Neural crest cell (in vitro differentiated cells): ENCODE results near the gene LRRC74B. TPM values are rescaled to one million over a fixed set of nuclear protein-coding genes. Genes with fewer than 3 reads are reported as not detected.
"Not testable (repeated sequence)": the region's sequence is repeated elsewhere in the genome, so short reads cannot be mapped to it uniquely, and the experiment has no call there.

Source experiments
- DNase-seq: peaks from one replicate; pipeline ENCODE4 v3.0.0; 2021; ENCODE audit warnings: low read depth, mixed read lengths, low spot score
- H3K27ac Mint-ChIP-seq: one replicate; pipeline ENCODE4 v1.8.0; 2021; ENCODE audit warnings: mild to moderate bottlenecking, mixed read lengths; ENCODE audit not compliant: unreplicated experiment
- H3K27me3 Mint-ChIP-seq: 2 replicates; pipeline ENCODE4 v1.8.0; 2021; ENCODE audit warnings: low read depth, mild to moderate bottlenecking, mixed read lengths
- H3K36me3 Mint-ChIP-seq: 2 replicates; pipeline ENCODE4 v1.8.0; 2021; ENCODE audit warnings: low read depth, mild to moderate bottlenecking, mixed read lengths
- H3K4me1 Mint-ChIP-seq: 2 replicates; pipeline ENCODE4 v1.8.0; 2021; ENCODE audit warnings: mixed read lengths
- H3K4me3 Mint-ChIP-seq: one replicate; pipeline ENCODE4 v1.8.0; 2021; ENCODE audit warnings: mild to moderate bottlenecking, mixed read lengths
- H3K9me3 Mint-ChIP-seq: 2 replicates; pipeline ENCODE4 v1.8.0; 2021; ENCODE audit warnings: mixed read lengths
- CTCF ChIP-seq: fragments of 200-600 bp; sonication (generic); conservative IDR thresholded peaks from 2 replicates; pipeline ENCODE4 v1.5.0; 2021; ENCODE audit warnings: antibody characterized with exemption, mild to moderate bottlenecking
- total RNA-seq: library from RNA; stranded (reverse); gene quantifications from 2 replicates; pipeline ENCODE4 v1.2.1, GENCODE V29; 2021

Gene LRRC74B
- total RNA-seq, 1 donor from 2014 or later, result not detected

DNA sequence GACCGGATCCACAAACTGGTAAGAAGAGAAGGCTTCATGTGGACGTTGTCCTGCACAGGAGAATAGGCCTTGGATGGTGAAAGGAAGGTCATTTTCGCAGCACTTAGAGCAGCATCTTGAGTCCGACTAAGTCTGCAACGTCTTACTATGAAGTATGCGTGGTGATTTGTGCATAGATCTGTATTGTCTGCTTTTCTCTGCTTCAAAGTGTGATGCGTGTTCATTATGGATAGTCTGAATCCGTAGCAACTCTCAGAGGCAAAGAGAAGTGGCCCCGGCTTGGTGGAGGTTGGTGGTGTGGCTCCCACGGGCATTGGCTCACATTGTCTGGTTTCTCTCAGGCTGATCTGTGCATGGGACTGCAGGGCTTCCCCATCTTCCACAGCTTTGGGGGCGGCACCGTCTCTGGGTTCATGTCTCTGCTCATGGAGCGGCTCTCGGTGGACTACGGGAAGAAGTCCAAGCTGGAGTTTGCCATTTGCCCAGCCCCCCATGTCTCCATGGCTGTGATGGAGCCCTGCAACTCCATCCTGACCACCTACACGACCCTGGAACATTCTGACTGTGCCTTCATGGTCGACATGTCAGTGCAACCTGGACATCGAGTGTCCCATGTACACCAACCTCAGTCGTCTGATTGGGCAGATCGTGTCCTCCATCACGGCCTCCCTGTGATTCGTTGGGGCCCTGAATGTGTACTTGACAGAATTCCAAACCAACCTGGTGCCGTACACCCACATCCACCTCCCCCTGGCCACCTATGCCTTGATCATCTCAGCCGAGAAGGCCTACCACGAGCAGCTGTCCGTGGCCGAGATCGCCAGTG, 21.5 kb downstream of the LRRC74B start:
- H3K27ac Mint-ChIP-seq, result no peak overlapping the region
- no peak for DNase-seq

DNA sequence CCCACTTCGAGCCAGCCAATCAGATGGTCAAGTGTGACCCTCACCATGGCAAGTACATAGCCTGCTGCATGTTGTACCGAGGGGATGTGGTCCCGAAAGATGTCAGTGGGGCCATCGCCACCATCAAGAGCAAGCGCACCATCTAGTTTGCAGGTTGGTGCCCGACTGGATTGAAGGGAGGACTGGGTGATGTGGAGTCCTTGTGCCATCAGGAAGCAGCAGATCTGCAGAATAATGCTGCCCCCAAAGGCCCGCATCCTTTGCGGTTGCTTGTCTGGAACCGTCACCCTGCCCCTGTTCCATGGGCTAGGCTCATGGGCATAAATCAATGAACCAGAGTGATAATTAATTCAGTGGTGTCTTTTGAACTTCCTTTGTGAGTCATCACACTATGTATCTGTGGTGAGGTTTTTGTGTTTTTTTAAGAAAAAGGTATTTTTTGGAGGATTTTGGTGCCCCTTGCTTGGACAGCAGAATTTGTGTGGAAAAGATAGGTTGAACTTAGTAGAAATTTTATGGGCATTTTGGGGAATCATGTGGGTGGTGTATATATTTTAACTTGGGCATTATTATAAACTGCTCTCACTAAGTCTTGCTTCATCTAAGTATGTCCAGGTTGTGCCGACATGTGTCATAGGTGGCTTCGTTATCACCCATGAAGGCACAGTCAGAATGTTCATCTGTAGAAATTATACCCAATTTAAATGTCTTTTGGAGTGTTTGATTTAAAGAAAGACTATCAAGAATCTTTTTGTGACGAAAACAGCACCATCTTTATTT, 22.3 kb downstream of the LRRC74B start:
- Mint-ChIP-seq H3K27me3 (no peaks in the 10 kb centered on the region), H3K27ac (no peak overlapping the region), H3K4me1 (no peaks in the 10 kb centered on the region), H3K9me3 (peaks cover 2% of the 10 kb centered on the region), H3K4me3 (no peak overlapping the region), H3K36me3 (no peaks in the 10 kb centered on the region)
- no peak for DNase-seq
- no peak for TF ChIP-seq CTCF

More for the DNA sequence above, 21.5 kb downstream of the LRRC74B start:
- no peak overlapping the region for H3K4me3 Mint-ChIP-seq
- peaks cover 1% of the 10 kb centered on the region for H3K9me3 Mint-ChIP-seq
- no peaks in the 10 kb centered on the region for H3K27me3 Mint-ChIP-seq
- TF ChIP-seq CTCF, result no peak
- H3K36me3 Mint-ChIP-seq, result no peaks in the 10 kb centered on the region
- no peaks in the 10 kb centered on the region for H3K4me1 Mint-ChIP-seq

DNA sequence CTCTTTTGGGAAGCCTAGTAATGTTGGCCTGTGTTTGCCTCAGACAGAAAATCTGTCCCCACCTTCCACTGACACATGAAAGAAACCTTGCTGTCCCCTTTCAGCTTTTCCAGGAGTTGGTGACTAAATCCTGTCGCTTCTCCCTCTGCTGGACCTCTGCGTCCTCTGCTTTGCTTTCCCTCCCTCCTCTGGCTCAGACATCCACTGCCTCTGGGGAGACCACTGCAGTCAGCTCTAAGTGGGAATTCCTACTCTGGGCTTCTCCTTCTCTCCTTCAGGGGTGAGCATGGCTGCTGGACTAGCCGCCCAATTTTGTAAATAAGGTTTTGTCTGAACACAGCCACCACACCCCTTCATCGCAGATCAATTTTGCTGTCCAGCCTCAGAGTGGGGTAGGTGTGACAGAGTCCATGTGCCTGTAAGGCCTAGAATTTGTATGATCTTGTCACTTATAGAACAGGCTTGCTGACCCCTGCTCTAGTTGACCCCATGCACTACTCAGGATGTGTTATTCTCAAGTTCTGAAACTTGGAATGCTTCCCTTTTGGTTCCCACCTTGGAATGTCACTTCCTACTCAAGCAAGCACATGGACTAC, 23.0 kb downstream of the LRRC74B start:
- H3K4me3 Mint-ChIP-seq, result no peak overlapping the region

GRCh38 chr22:21069375-21069774, 23.6 kb downstream of the LRRC74B start:
- H3K27me3 Mint-ChIP-seq, result no peaks in the 10 kb centered on the region
- peaks cover 2% of the 10 kb centered on the region for H3K9me3 Mint-ChIP-seq
- no peak for TF ChIP-seq CTCF
- H3K27ac Mint-ChIP-seq, result no peak overlapping the region
- no peaks in the 10 kb centered on the region for H3K36me3 Mint-ChIP-seq
- no peak overlapping the region for H3K4me3 Mint-ChIP-seq
- DNase-seq, result no peak
- H3K4me1 Mint-ChIP-seq, result no peaks in the 10 kb centered on the region

More for the DNA sequence above, 23.0 kb downstream of the LRRC74B start:
- Mint-ChIP-seq H3K27me3 (no peaks in the 10 kb centered on the region), H3K36me3 (no peaks in the 10 kb centered on the region), H3K27ac (no peak overlapping the region), H3K9me3 (peaks cover 2% of the 10 kb centered on the region), H3K4me1 (no peaks in the 10 kb centered on the region)
- no peak for DNase-seq
- no peak for TF ChIP-seq CTCF

- H3K27me3 Mint-ChIP-seq, result no peaks in the 10 kb centered on the region
- no peak for DNase-seq
- no peak overlapping the region for H3K4me3 Mint-ChIP-seq
- H3K36me3 Mint-ChIP-seq, result no peaks in the 10 kb centered on the region
- no peak for TF ChIP-seq CTCF
- no peaks in the 10 kb centered on the region for H3K4me1 Mint-ChIP-seq
- H3K27ac Mint-ChIP-seq, result no peak overlapping the region
- H3K9me3 Mint-ChIP-seq, result peaks cover 2% of the 10 kb centered on the region
These were observed 25.2 kb downstream of the LRRC74B start for GRCh38 chr22:21070690-21071615.

- H3K4me3 Mint-ChIP-seq, H3K27me3 Mint-ChIP-seq, DNase-seq, H3K27ac Mint-ChIP-seq, H3K36me3 Mint-ChIP-seq, H3K9me3 Mint-ChIP-seq, H3K4me1 Mint-ChIP-seq: not testable (repeated sequence)
These were observed 26.1 kb downstream of the LRRC74B start for GRCh38 chr22:21071796-21072195.
